OCI-LY1 (cell line): ENCODE data around the gene FBXW5.

Source experiments
- EZH2 ChIP-seq: fragments of 200-600 bp; sonication (generic), shearing (Covaris generic); IDR thresholded peaks from 2 replicates; pipeline ENCODE4 v1.8.0; 2017; ENCODE audit warnings: borderline replicate concordance, mixed run types, mild to moderate bottlenecking, antibody characterized with exemption, low read length, moderate library complexity, mixed read lengths
- TF ChIP-seq, protein P1 (sequence below): fragments of 200-600 bp; sonication (generic), shearing (Covaris generic); IDR thresholded peaks from 2 replicates; pipeline ENCODE4 v1.5.1; 2017; ENCODE audit warnings: mild to moderate bottlenecking, antibody characterized with exemption, low read length, moderate library complexity, mixed read lengths

- TF ChIP-seq, protein P1, sequence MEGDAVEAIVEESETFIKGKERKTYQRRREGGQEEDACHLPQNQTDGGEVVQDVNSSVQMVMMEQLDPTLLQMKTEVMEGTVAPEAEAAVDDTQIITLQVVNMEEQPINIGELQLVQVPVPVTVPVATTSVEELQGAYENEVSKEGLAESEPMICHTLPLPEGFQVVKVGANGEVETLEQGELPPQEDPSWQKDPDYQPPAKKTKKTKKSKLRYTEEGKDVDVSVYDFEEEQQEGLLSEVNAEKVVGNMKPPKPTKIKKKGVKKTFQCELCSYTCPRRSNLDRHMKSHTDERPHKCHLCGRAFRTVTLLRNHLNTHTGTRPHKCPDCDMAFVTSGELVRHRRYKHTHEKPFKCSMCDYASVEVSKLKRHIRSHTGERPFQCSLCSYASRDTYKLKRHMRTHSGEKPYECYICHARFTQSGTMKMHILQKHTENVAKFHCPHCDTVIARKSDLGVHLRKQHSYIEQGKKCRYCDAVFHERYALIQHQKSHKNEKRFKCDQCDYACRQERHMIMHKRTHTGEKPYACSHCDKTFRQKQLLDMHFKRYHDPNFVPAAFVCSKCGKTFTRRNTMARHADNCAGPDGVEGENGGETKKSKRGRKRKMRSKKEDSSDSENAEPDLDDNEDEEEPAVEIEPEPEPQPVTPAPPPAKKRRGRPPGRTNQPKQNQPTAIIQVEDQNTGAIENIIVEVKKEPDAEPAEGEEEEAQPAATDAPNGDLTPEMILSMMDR = no peak
- TF ChIP-seq EZH2 = no peak
Observed at GRCh38 chr9:136937186-136938001, 7.1 kb downstream of the FBXW5 start.
